SK-N-SH treated with all-trans-retinoic acid at 6 μM for 48 hours (cell line): ENCODE data around the gene ACAD9.

Experiments
- ATAC-seq: fragments of 200-7000 bp; cut with Tn5 transposase; 3 replicates; pipeline ENCODE4 v1.9.1; 2020; ENCODE audit warnings: mild to moderate bottlenecking, moderate library complexity
- ARNTL ChIP-seq: fragments of 450-650 bp; formaldehyde crosslinking; IDR thresholded peaks from 2 replicates; pipeline ENCODE4 v1.5.0; 2020; ENCODE audit warnings: low read depth, mild to moderate bottlenecking, moderate library complexity, borderline replicate concordance
- BACH2 ChIP-seq: fragments of 250-450 bp; sonication (Bioruptor Pico); IDR thresholded peaks from 2 replicates; pipeline ENCODE4 v1.9.0; 2021; ENCODE audit warnings: mild to moderate bottlenecking, borderline replicate concordance
- CREB5 ChIP-seq: fragments of 250-450 bp; sonication (Bioruptor Pico); IDR thresholded peaks from 2 replicates; pipeline ENCODE4 v1.5.1; 2020; ENCODE audit warnings: low read depth, mild to moderate bottlenecking, moderate library complexity
- CSDC2 ChIP-seq: fragments of 250-450 bp; sonication (Bioruptor Pico); IDR thresholded peaks from 2 replicates; pipeline ENCODE4 v1.5.0; 2020; ENCODE audit warnings: mild to moderate bottlenecking, moderate library complexity
- CSRNP3 ChIP-seq: fragments of 250-450 bp; sonication (Bioruptor Pico); IDR thresholded peaks from 2 replicates; pipeline ENCODE4 v1.5.1; 2021; ENCODE audit warnings: mild to moderate bottlenecking, moderate library complexity
- ESRRG ChIP-seq: fragments of 250-450 bp; sonication (Bioruptor Pico); IDR thresholded peaks from 2 replicates; pipeline ENCODE4 v1.6.1; 2021; ENCODE audit warnings: mild to moderate bottlenecking
- GLIS3 ChIP-seq: fragments of 250-450 bp; sonication (Bioruptor Pico); IDR thresholded peaks from 2 replicates; pipeline ENCODE4 v1.5.0; 2020; ENCODE audit warnings: mild to moderate bottlenecking, moderate library complexity
- ISL1 ChIP-seq: fragments of 250-450 bp; sonication (Bioruptor Pico); IDR thresholded peaks from 2 replicates; pipeline ENCODE4 v2.1.2; 2022; ENCODE audit warnings: mild to moderate bottlenecking, moderate library complexity
- OSR1 ChIP-seq: fragments of 250-450 bp; sonication (Bioruptor Pico); IDR thresholded peaks from 2 replicates; pipeline ENCODE4 v1.8.0; 2022; ENCODE audit warnings: moderate library complexity, mild to moderate bottlenecking, inconsistent platforms
- POU6F1 ChIP-seq: fragments of 250-450 bp; sonication (Bioruptor Pico); IDR thresholded peaks from 2 replicates; pipeline ENCODE4 v1.8.0; 2021; ENCODE audit warnings: low read depth, mild to moderate bottlenecking, moderate library complexity, borderline replicate concordance
- PPARA ChIP-seq: fragments of 250-450 bp; sonication (Bioruptor Pico); IDR thresholded peaks from 2 replicates; pipeline ENCODE4 v1.5.0; 2020; ENCODE audit warnings: mild to moderate bottlenecking, borderline replicate concordance
- SNAI2 ChIP-seq: fragments of 250-450 bp; sonication (Bioruptor Pico); IDR thresholded peaks from 2 replicates; pipeline ENCODE4 v1.5.0; 2020; ENCODE audit warnings: mild to moderate bottlenecking, moderate library complexity
- TCF4 ChIP-seq: fragments of 250-450 bp; sonication (Bioruptor Pico); IDR thresholded peaks from 2 replicates; pipeline ENCODE4 v1.8.0; 2021; ENCODE audit warnings: mild to moderate bottlenecking, moderate library complexity, borderline replicate concordance
- TOX ChIP-seq: fragments of 250-450 bp; sonication (Bioruptor Pico); IDR thresholded peaks from 2 replicates; pipeline ENCODE4 v1.8.0; 2021; ENCODE audit warnings: mild to moderate bottlenecking, moderate library complexity, borderline replicate concordance
- TSHZ2 ChIP-seq: fragments of 250-450 bp; sonication (Bioruptor Pico); IDR thresholded peaks from 2 replicates; pipeline ENCODE4 v1.5.0; 2020; ENCODE audit warnings: mild to moderate bottlenecking, moderate library complexity
- ZC3H10 ChIP-seq: fragments of 250-450 bp; sonication (Bioruptor Pico); IDR thresholded peaks from 2 replicates; pipeline ENCODE4 v1.5.1; 2021; ENCODE audit warnings: mild to moderate bottlenecking, moderate library complexity
- ZFP3 ChIP-seq: fragments of 250-450 bp; sonication (Bioruptor Pico); IDR thresholded peaks from 2 replicates; pipeline ENCODE4 v1.5.0; 2020; ENCODE audit warnings: mild to moderate bottlenecking, moderate library complexity
- ZFP30 ChIP-seq: fragments of 450-650 bp; formaldehyde crosslinking; IDR thresholded peaks from 2 replicates; pipeline ENCODE4 v1.5.0; 2022; ENCODE audit warnings: mild to moderate bottlenecking, moderate library complexity
- ZNF565 ChIP-seq: fragments of 450-650 bp; formaldehyde crosslinking; conservative IDR thresholded peaks from 2 replicates; pipeline ENCODE4 v1.5.0; 2020; ENCODE audit warnings: low read depth, mild to moderate bottlenecking, moderate library complexity
- ZNF70 ChIP-seq: fragments of 450-650 bp; formaldehyde crosslinking; IDR thresholded peaks from 2 replicates; pipeline ENCODE4 v1.5.0; 2020; ENCODE audit warnings: mild to moderate bottlenecking, moderate library complexity
- ZNF8 ChIP-seq: fragments of 450-650 bp; formaldehyde crosslinking; IDR thresholded peaks from 2 replicates; pipeline ENCODE4 v1.5.0; 2020; ENCODE audit warnings: mild to moderate bottlenecking, moderate library complexity

ACAD9 gene

GRCh38 chr3:128881576-128881975 is 2.2 kb downstream of the ACAD9 start:
- no peak for TF ChIP-seq ARNTL
- no peak for TF ChIP-seq ZFP3 (CRISPR knock-in tag)
- TF ChIP-seq ESRRG (CRISPR knock-in tag): no peak
- no peak for TF ChIP-seq TCF4
- TF ChIP-seq CSDC2 (CRISPR knock-in tag): no peak
- TF ChIP-seq CSRNP3 (CRISPR knock-in tag): no peak
- TF ChIP-seq POU6F1: no peak
- no peak for TF ChIP-seq SNAI2 (CRISPR knock-in tag)
- no peak for TF ChIP-seq ZC3H10 (CRISPR knock-in tag)
- TF ChIP-seq OSR1 (CRISPR knock-in tag): no peak
- no peak for TF ChIP-seq TOX
- TF ChIP-seq ISL1 (CRISPR knock-in tag): no peak
- TF ChIP-seq ZNF565: no peak
- no peak for TF ChIP-seq TSHZ2 (CRISPR knock-in tag)
- no peak for TF ChIP-seq ZNF70
- TF ChIP-seq BACH2 (CRISPR knock-in tag): no peak
- no peak for TF ChIP-seq ZFP30 (CRISPR knock-in tag)
- no peak for TF ChIP-seq CREB5 (CRISPR knock-in tag)
- no peak for TF ChIP-seq ZNF8 (CRISPR knock-in tag)
- TF ChIP-seq PPARA (CRISPR knock-in tag): no peak
- ATAC-seq: no peak

GRCh38 chr3:128882719-128883118 is 3.3 kb downstream of the ACAD9 start:
- no peak for ATAC-seq
- TF ChIP-seq GLIS3 (CRISPR knock-in tag): no peak
- no peak for TF ChIP-seq ISL1 (CRISPR knock-in tag)
- TF ChIP-seq TOX: no peak
- TF ChIP-seq ZNF70: no peak
- TF ChIP-seq TCF4: no peak
- TF ChIP-seq ARNTL: no peak
- no peak for TF ChIP-seq OSR1 (CRISPR knock-in tag)
- no peak for TF ChIP-seq CSDC2 (CRISPR knock-in tag)
- TF ChIP-seq CREB5 (CRISPR knock-in tag): no peak
- TF ChIP-seq ZFP30 (CRISPR knock-in tag): no peak
- no peak for TF ChIP-seq POU6F1
- TF ChIP-seq TSHZ2 (CRISPR knock-in tag): no peak
- TF ChIP-seq ZNF8 (CRISPR knock-in tag): no peak
- TF ChIP-seq ZFP3 (CRISPR knock-in tag): no peak
- TF ChIP-seq PPARA (CRISPR knock-in tag): no peak
- TF ChIP-seq SNAI2 (CRISPR knock-in tag): no peak
- TF ChIP-seq ESRRG (CRISPR knock-in tag): no peak
- no peak for TF ChIP-seq BACH2 (CRISPR knock-in tag)
- TF ChIP-seq, all 23 proteins: peak for 0
